AG10803 (cell line): Measurements from ENCODE around the gene TRIM3.

Experiments
- DNase-seq: peaks from one replicate; pipeline ENCODE4 v3.0.0; 2010; ENCODE audit warnings: low read depth
- H3K4me3 ChIP-seq: 2 replicates; pipeline ENCODE4 v1.5.1; 2011; ENCODE audit warnings: mild to moderate bottlenecking, low read length, control low read depth
- TF ChIP-seq, protein P1 (sequence below): conservative IDR thresholded peaks from 2 replicates; pipeline ENCODE4 v1.5.1; 2011; ENCODE audit warnings: mild to moderate bottlenecking, low read length, control low read depth, inconsistent platforms

Gene TRIM3

GRCh38 chr11:6437993-6438392, 35.7 kb downstream of the TRIM3 start:
- TF ChIP-seq, protein P1, sequence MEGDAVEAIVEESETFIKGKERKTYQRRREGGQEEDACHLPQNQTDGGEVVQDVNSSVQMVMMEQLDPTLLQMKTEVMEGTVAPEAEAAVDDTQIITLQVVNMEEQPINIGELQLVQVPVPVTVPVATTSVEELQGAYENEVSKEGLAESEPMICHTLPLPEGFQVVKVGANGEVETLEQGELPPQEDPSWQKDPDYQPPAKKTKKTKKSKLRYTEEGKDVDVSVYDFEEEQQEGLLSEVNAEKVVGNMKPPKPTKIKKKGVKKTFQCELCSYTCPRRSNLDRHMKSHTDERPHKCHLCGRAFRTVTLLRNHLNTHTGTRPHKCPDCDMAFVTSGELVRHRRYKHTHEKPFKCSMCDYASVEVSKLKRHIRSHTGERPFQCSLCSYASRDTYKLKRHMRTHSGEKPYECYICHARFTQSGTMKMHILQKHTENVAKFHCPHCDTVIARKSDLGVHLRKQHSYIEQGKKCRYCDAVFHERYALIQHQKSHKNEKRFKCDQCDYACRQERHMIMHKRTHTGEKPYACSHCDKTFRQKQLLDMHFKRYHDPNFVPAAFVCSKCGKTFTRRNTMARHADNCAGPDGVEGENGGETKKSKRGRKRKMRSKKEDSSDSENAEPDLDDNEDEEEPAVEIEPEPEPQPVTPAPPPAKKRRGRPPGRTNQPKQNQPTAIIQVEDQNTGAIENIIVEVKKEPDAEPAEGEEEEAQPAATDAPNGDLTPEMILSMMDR = no peak
- DNase-seq = no peak
- no peak overlapping the region for H3K4me3 ChIP-seq

GRCh38 chr11:6437423-6437822, 36.3 kb downstream of the TRIM3 start:
- H3K4me3 ChIP-seq = no peak overlapping the region
- TF ChIP-seq, protein P1 = no peak
- no peak for DNase-seq

DNA sequence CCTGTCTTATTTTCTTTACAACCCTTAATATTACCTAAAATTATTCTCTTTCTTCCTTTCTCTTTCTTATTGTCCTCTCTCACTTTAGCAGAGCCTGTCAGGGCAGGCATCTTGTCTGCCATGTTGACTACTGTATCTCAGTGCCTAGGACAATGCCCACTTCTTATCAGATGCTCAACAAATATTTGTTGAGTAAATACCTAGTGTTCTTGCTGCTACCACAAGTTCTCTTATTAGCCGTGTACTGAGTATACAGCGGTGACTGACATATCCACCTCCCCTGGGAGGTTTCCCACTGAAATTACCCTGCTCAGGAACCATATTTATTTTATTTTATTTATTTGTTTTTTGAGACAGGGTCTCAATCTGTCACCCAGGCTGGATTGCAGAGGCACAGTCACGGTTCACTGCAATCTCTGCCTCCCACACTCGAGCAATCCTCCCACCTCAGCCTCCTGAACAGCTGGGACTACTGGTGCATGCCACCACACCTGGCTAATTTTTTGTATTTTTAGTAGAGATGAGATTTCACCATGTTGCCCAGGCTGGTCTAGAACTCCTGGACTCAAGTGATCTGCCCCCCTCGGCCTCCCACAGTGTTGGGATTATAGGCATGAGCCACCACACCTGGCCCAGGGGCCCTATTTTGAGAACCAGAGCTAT, 39.6 kb downstream of the TRIM3 start:
- DNase-seq = no peak
- TF ChIP-seq, protein P1 = no peak
- no peak overlapping the region for H3K4me3 ChIP-seq

GRCh38 chr11:6431861-6432260, 41.9 kb downstream of the TRIM3 start:
- DNase-seq = peak; percentile 85

DNA sequence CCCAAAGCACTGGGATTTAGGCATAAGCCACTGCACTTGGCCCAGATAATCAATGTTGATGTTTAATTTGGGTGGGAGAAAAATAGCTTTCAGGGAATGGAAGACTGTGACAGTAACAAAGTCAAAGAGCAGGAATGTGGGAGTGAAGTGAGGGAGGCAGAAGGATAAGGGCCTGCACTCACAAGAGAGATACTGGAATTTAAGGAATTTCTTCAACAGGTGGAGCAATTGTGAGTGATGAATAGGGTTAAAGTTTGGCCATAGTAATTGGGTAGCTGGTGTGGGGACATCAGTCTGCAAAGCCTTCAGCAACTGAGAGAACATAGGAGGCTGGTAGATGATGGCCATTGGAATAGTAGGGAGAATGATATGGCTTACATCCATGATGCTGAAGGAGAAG, 46.2 kb downstream of the TRIM3 start:
- TF ChIP-seq, protein P1 = no peak

More at GRCh38 chr11:6431861-6432260, 41.9 kb downstream of the TRIM3 start:
- H3K4me3 ChIP-seq = no peak overlapping the region
- TF ChIP-seq, protein P1 = no peak

DNA sequence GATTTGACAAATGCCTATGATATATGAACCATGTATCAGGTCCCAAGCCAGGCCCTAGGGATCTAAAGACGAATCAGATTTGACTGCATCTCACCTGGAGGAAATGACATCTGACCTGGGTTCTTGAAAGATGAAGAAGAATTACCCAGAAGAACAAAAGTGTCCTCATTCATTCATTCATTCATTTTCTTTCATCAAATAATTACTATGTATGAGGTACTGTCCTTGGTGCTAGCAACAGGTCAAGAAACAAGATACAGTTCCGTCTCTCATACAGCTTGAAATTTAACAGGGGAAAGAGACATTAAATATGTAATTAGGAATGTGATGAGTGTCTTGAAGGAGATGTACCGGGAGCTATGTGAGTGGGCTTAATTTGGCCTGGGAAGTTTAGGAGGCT, 53.1 kb downstream of the TRIM3 start:
- H3K4me3 ChIP-seq = no peak overlapping the region
- TF ChIP-seq, protein P1 = no peak
- DNase-seq = no peak

More for the DNA sequence above, 46.2 kb downstream of the TRIM3 start:
- no peak for DNase-seq
- H3K4me3 ChIP-seq = no peak overlapping the region

DNA sequence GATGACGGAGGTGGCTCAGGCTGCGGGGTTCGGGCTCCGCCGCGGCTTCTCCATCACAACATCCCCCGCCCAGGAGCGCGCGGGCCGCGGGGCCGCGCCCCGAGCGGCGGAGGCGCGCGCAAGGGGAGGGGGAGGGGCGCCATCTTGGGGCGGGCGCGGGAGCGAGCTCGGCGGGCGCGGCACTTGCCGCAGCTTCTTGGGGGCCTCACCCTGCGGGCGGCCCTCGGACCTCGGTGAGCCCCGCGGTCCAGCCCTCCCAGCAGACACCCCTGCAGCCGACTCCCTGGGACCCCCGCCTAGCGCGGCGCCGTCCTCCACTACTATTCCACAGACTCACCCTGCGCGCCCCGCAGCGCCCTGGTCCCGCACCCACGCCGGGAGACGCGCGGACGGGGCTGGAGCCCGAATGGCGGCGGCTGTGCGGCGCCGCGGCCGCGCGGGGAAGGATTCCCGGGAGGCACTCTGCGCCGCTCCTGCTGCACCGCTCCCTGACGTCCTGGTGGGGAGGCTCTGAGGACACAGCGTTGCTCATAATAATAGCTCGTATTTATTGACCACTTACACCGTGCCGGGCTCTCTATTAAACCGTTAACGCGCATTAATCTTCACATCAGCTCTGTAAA, 54.6 kb downstream of the TRIM3 start, which contains the start of gene APBB1:
Gene APBB1, minus strand, starts transcription at position 86 of the 623 bp plus-strand sequence. CDS start 7,747 bp downstream, outside the sequence.
- TF ChIP-seq, protein P1 = peak; percentile 29
- H3K4me3 ChIP-seq = peak within 1 kb of the TSS; percentile 77
- DNase-seq = peak; percentile 48
